GM20431 (cell line): ENCODE data around the gene RFWD3.
"Not testable (repeated sequence)": the region's sequence is repeated elsewhere in the genome, so short reads cannot be mapped to it uniquely, and the experiment has no call there.

Experiments used
- in situ Hi-C: fragments of 300-500 bp; cut with MseI, MboI; formaldehyde crosslinking; loops from one replicate; pipeline ENCODE4 v1.15.0; 2020; ENCODE audit warnings: low sequenced_read_pairs; ENCODE audit not compliant: unreplicated experiment

RFWD3 gene

GRCh38 chr16:74666425-74667254, at the start of gene RFWD3:
TSS of gene RFWD3 (minus strand) at chr16:74666877. CDS start at chr16:74661449, 5,428 bp downstream.
- in situ Hi-C loops = no loop called here

GRCh38 chr16:74716355-74716754, 49.7 kb upstream of the RFWD3 start:
- in situ Hi-C loops = loop anchor here (10.0 kb wide), 1 partner anchor 148 kb away; no protein-coding TSS in a partner anchor

GRCh38 chr16:74713876-74714275, 47.2 kb upstream of the RFWD3 start:
- in situ Hi-C loops = loop anchor here (10.0 kb wide), 1 partner anchor 151 kb away; no protein-coding TSS in a partner anchor

GRCh38 chr16:74713325-74713724, 46.6 kb upstream of the RFWD3 start:
- in situ Hi-C loops = loop anchor here (10.0 kb wide), 1 partner anchor 151 kb away; no protein-coding TSS in a partner anchor

GRCh38 chr16:74711938-74712337, 45.3 kb upstream of the RFWD3 start:
- in situ Hi-C loops = loop anchor here (10.0 kb wide), 1 partner anchor 153 kb away; no protein-coding TSS in a partner anchor

- in situ Hi-C loops = loop anchor here (10.0 kb wide), 1 partner anchor 154 kb away; no protein-coding TSS in a partner anchor
Measured at GRCh38 chr16:74710401-74710800, 43.7 kb upstream of the RFWD3 start.

GRCh38 chr16:74709441-74709877, 42.8 kb upstream of the RFWD3 start:
- in situ Hi-C loops = no loop called here

- in situ Hi-C loops = no loop called here
Measured at GRCh38 chr16:74700438-74701225, 34.0 kb upstream of the RFWD3 start, which contains the start of gene MLKL. TSS of gene MLKL (minus strand) at chr16:74700862. CDS start at chr16:74695757, 5,105 bp downstream.

GRCh38 chr16:74700116-74700437, 33.4 kb upstream of the RFWD3 start:
- in situ Hi-C loops = no loop called here

GRCh38 chr16:74699666-74700065, 33.0 kb upstream of the RFWD3 start:
- in situ Hi-C loops = no loop called here

- in situ Hi-C loops = no loop called here
Measured at GRCh38 chr16:74698222-74698621, 31.5 kb upstream of the RFWD3 start.

- in situ Hi-C loops = no loop called here
Measured at GRCh38 chr16:74695450-74696422, 29.1 kb upstream of the RFWD3 start.

- in situ Hi-C loops = no loop called here
Measured at GRCh38 chr16:74691093-74691855, 24.6 kb upstream of the RFWD3 start.

GRCh38 chr16:74682556-74682955, 15.9 kb upstream of the RFWD3 start:
- in situ Hi-C loops = no loop called here

- in situ Hi-C loops = no loop called here
Measured at GRCh38 chr16:74680681-74681080, 14.0 kb upstream of the RFWD3 start.

- in situ Hi-C loops = no loop called here
Measured at GRCh38 chr16:74679983-74680382, 13.3 kb upstream of the RFWD3 start.

GRCh38 chr16:74677868-74678267, 11.2 kb upstream of the RFWD3 start:
- in situ Hi-C loops = no loop called here

- in situ Hi-C loops = no loop called here
Measured at GRCh38 chr16:74673876-74674275, 7.2 kb upstream of the RFWD3 start.

GRCh38 chr16:74668877-74669276, 2.2 kb upstream of the RFWD3 start:
- in situ Hi-C loops = not testable (repeated sequence)
